GM19023 (cell line): ENCODE data around the gene RYR1.
"Not testable (repeated sequence)": the region's sequence is repeated elsewhere in the genome, so short reads cannot be mapped to it uniquely, and the experiment has no call there.

Experiments
- ATAC-seq: cut with Tn5 transposase; IDR thresholded peaks from one replicate; pipeline ENCODE4 v1.9.1; 2021; ENCODE audit warnings: mild to moderate bottlenecking, moderate library complexity; ENCODE audit not compliant: unreplicated experiment

RYR1 gene

DNA sequence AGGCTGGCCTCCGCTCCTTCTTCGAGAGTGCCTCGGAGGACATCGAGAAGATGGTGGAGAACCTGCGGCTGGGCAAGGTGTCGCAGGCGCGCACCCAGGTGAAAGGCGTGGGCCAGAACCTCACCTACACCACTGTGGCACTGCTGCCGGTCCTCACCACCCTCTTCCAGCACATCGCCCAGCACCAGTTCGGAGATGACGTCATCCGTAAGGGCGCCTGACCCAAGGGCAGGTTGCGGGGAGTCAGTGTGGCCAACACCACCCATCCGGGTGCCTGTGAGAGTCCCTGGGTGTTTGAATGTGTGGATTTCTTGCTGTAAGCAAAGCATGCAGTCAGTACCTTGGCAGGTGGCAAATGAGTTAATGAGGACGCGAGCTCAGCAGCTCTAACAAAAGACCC is 78.8 kb downstream of the RYR1 start:
- ATAC-seq: no peak

DNA sequence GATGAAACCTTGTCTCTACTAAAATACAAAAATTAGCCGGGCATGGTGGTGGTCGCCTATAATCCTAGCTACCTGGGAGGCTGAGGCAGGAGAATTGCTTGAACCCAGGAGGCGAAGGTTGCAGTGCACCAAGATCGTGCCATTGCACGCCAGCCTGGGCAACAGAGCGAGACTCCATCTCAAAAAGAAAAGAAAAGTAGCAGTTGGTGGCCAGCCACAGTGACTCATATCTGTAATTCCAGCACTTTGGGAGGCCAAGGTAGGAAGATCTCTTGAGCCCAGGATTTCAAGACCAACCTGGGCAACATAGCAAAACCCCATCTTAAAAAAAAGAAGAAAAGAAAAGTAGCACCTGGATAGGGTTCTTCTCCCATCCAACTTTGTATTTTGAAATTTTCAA is 79.7 kb downstream of the RYR1 start:
- ATAC-seq: not testable (repeated sequence)

DNA sequence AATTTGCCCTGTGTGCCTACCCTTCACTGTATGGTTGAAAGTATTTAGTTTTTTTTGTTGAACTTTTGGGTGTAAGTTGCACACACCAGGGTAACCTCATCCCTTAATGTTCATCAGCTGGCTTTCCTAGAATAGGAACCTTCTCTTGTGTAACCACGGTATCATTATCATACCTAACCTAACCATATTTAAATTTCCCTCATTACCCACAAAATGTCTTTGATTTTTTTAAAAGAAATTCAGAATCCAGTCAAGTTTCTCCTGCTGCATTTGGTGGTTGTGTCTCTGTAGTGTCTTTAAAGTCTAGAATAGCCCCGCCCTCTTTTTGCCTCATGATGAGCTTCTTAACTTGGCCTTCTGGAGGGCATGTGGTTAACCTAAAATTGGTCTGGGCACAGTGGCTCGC is 80.3 kb downstream of the RYR1 start:
- no peak for ATAC-seq

GRCh38 chr19:38514812-38515633 is 81.5 kb downstream of the RYR1 start:
- no peak for ATAC-seq

GRCh38 chr19:38515896-38516295 is 82.4 kb downstream of the RYR1 start:
- ATAC-seq: no peak

DNA sequence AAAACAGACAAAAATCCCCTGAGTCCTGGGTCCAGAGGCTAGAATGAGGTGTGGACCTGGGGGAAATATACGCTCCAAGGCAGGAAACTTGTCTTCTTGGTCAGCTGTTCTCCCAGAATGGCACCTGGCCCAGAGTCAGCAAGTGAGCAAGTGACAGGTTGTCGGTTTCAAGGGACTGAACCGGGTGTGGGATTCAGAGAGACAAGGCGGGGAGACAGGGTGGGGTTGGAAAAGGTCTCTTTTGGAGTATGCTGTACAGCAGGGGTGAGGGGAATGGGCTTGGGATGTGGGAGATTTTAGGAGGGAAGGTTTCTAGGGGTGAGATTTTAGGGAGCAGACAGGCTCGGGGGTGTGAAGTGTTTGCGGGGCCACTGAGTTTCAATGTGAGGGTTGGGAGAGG is 83.3 kb downstream of the RYR1 start:
- ATAC-seq: no peak

DNA sequence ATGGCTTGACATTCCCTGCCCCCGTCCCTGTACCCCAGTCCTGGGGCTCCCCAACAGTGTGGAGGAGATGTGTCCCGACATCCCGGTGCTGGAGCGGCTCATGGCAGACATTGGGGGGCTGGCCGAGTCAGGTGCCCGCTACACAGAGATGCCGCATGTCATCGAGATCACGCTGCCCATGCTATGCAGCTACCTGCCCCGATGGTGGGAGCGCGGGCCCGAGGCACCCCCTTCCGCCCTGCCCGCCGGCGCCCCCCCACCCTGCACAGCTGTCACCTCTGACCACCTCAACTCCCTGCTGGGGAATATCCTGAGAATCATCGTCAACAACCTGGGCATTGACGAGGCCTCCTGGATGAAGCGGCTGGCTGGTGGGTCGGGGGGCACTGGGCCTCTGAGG is 83.8 kb downstream of the RYR1 start:
- ATAC-seq: no peak

DNA sequence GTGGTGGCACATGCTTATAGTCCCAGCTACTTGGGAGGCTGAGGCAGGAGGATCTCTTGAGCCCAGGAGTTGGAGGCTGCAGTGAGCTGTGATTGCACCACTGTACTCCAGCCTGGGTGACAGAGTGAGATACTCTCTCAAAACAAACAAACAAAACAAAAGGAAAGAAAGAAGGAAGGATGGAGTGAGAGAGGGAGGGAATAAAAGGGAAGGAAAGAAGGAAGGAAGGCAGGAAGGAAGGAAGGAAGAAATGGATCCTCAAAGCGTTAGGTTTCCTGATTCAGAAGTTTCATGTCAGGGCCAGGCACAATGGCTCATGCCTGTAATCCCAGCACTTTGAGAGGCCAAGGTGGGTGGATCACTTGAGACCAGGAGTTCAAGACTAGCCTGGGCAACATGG is 84.5 kb downstream of the RYR1 start:
- ATAC-seq: not testable (repeated sequence)

GRCh38 chr19:38519168-38519567 is 85.7 kb downstream of the RYR1 start:
- ATAC-seq: no peak

DNA sequence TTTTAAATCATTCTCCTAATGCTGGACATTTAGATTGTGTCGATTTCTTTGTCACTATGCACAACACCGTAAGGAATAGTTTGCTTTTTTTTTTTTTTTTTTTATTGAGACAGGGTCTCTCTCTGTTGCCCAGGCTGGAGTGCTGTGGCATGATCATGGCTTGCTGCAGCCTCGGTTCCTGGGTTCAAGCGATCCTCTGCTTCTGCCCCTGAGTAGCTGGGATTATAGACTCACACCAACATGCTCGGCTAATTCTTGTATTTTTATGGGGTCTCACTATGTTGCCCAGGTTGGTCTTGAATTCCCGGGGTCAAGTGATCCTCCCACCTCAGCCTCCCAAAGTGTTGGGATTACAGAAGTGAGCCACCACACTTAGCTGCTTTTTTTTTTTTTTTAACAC is 86.5 kb downstream of the RYR1 start:
- ATAC-seq: no peak

DNA sequence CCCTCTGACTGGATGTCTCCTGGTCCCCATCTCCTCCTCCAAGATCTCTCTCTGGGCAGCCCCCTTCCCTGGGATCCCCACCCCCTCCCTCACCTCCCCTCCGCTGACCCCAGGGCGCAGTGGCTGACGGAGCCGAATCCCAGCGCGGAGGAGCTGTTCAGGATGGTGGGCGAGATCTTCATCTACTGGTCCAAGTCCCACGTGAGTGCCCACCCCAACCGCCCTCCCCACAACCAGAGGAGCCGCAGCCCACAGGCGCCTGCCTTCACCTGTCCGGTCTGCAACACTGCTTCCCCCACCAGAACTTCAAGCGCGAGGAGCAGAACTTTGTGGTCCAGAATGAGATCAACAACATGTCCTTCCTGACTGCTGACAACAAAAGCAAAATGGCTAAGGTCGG is 89.4 kb downstream of the RYR1 start:
- ATAC-seq: no peak

- no peak for ATAC-seq
These were observed 89.8 kb downstream of the RYR1 start for GRCh38 chr19:38523319-38523718.

DNA sequence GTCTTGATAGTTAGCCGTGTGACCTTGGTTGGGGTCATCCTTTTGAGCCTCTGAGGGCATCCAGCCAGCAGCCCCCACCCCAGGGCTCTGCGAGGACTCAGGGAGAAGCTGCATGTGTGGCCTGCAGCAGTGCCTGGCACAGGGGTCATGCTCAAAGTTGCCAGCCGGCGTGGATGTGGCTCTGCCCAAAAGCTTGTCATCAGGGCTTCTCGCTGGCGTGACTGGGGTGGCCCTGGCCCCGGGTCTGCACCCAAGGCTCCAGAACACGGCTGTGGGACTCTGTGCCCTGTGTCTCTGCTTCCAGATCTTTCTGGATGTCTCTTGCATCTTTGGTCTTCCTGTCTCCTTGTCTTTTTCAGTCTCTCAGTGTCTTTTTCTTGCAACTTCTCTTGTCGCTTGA is 90.9 kb downstream of the RYR1 start:
- no peak for ATAC-seq

GRCh38 chr19:38524994-38525634 is 91.6 kb downstream of the RYR1 start:
- no peak for ATAC-seq

DNA sequence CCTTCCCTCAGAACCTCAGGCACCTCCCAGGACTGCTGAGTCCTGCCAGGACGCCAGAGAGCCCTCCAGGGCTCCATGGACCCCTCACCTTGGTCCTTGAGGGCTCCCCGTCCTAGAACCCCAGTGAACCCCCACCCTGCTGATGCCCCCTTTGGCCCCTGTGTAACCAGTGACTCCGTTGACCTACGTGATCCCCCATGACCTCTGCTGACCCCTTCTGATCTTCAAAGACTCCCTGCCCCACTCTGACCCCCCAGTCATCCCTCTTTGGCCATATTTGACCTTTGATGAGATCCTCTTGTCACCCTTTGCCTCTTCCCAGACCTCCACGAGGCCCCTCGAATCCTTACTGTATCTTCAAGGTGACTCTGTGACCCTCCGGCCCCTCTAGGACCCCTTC is 92.9 kb downstream of the RYR1 start:
- ATAC-seq: no peak

DNA sequence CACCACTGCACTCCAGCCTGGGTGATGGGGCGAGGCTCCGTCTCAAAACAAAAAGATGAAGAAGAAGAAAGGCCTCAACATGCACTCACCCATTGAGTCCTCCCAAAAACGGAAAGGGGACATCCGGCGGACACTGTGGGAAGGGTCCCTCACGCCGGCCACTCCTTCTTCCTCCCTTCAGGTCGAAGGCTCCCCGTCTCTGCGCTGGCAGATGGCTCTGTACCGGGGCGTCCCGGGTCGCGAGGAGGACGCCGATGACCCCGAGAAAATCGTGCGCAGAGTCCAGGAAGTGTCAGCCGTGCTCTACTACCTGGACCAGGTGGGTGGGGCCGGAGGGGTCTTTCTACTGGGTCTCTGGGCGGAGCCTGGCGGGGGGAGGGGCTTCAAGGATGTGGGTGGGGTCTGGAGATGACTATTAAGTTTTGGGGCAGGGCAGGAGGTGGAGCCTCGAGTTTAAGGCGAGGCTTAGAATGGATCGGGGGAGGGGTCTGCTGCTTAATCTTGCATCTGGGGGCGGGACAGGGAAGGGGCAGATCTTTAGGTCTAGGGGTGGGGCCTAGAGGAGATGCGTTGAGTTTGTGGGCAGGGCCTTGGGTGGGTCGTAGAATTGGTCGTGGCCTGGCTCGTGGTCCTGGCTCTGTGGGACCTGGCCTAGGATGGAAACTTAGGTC is 94.1 kb downstream of the RYR1 start:
- no peak for ATAC-seq

- ATAC-seq: no peak
These were observed 94.8 kb downstream of the RYR1 start for GRCh38 chr19:38528213-38528755.

- ATAC-seq: no peak
These were observed 95.4 kb downstream of the RYR1 start for GRCh38 chr19:38528931-38529330.

DNA sequence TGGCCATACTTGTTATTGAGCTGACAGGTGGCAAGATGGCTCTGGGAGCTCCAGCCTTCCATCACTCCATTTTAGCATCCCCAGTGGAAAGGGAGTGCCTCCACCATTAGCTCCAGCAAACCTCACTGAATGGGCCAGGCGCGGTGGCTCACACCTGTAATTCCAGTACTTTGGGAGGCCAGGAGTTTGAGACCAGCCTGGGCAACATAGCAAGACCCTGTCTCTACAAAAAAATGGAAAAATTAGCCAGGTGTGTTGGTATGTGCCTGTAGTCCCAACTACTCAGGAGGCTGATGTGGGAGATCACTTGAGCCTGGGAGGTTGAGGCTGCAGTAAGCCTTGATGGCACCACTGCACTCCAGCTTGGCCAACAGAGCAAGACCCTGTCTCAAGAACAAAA is 98.0 kb downstream of the RYR1 start:
- ATAC-seq: no peak

DNA sequence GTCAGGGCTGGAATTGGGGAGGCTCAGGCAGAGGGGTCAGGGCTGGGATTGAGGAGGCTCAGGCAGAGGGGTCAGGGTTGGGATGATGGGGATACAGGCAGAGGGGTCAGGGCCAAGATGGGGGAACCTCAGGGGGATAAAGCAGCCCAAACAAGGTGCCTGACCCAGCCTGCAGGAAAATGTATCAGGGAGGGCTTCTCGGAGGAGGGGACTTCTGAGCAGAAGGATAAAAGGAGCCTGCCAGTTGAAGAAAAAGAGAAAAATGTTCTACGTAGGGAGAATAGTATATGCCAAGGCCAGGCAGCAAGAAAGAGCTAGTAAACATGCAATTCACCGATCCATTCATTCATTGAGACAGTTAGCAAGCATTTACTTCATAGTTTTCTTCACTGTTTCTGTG is 99.4 kb downstream of the RYR1 start:
- no peak for ATAC-seq

- no peak for ATAC-seq
These were observed 101.1 kb downstream of the RYR1 start for GRCh38 chr19:38534574-38534973.

GRCh38 chr19:38535212-38535611 is 101.7 kb downstream of the RYR1 start:
- ATAC-seq: no peak
